T-helper 17 cell (primary cell): Measurements from ENCODE around the gene FAXDC2. TPM values are rescaled to one million over a fixed set of nuclear protein-coding genes. Genes with fewer than 3 reads are reported as not detected.

Experiments used
- ATAC-seq: fragments of 150-1000 bp; cut with Tn5 transposase; 2 replicates; pipeline ENCODE4 v1.10.0; 2021; ENCODE audit warnings: mild to moderate bottlenecking, moderate library complexity
- DNase-seq, 3 donors: peaks; one replicate each; pipeline versions ENCODE4 v3.0.0 to v3.0.0-alpha.2; 2020 to 2021
- H3K9me3 ChIP-seq: one replicate; pipeline ENCODE4 v1.7.0; 2013; ENCODE audit warnings: low read length, mild to moderate bottlenecking; ENCODE audit not compliant: control insufficient read depth, poor library complexity, severe bottlenecking
- H3K27ac Mint-ChIP-seq: one replicate; pipeline ENCODE4 v1.8.0; 2022; ENCODE audit warnings: mild to moderate bottlenecking, moderate library complexity, mixed read lengths
- H3K27me3 Mint-ChIP-seq: one replicate; pipeline ENCODE4 v1.8.0; 2022; ENCODE audit warnings: mixed read lengths
- H3K36me3 Mint-ChIP-seq: one replicate; pipeline ENCODE4 v1.8.0; 2022; ENCODE audit warnings: low read depth, mixed read lengths
- H3K4me1 Mint-ChIP-seq: one replicate; pipeline ENCODE4 v1.8.0; 2022; ENCODE audit warnings: mild to moderate bottlenecking, mixed read lengths
- H3K4me3 Mint-ChIP-seq: one replicate; pipeline ENCODE4 v1.8.0; 2022; ENCODE audit warnings: mild to moderate bottlenecking, moderate library complexity, mixed read lengths
- total RNA-seq, 4 donors: library from RNA in 2 of 4; stranded (reverse) in 2 of 4; gene quantifications; one replicate each; pipeline ENCODE4 v1.2.3 and lab custom pipeline; 2022 to 2026

The FAXDC2 gene
- total RNA-seq, 2 donors from 2014 or later: 1.1 to 36.8 TPM

DNA sequence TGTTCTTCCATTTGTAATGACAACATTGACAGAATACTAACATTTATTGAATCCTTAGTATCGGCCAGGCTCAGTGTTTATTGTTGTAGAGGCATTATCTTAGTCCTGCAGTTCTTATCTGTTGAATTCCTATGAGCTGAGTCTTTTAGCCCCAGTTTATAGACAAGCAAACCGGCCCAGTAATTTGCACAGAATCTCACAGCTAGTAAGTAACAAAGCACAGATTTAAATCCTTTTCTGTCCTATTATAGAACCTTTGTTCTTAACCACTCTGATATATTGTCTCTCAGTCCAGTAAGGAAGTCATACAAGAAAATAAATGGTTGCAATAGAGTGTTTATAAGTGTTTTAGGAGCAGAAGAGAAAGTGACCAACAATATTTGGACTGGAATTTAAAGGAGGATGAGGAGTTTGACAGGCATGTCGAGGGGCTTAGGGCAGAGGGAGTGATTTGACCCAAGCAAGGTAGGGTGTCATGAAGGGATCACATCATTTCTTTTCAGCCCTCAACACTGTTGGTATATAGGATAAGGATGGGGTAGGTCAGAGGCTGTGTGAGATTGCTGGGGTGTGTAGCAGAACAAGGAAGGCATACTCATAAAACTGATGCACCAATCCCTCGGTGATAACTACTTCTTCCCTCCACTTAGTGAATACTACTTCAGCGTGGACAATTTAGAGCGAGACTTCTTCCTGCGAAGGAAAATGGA lies 55.7 kb downstream of the FAXDC2 start:
- H3K9me3 ChIP-seq: no peaks in the 10 kb centered on the region
- ATAC-seq (no peak), DNase-seq (no peak)
- Mint-ChIP-seq H3K4me3 (no peak overlapping the region), H3K36me3 (peaks cover 15% of the 10 kb centered on the region), H3K27me3 (no peaks in the 10 kb centered on the region), H3K27ac (peak overlapping the region; percentile 83), H3K4me1 (peaks cover 24% of the 10 kb centered on the region)

DNA sequence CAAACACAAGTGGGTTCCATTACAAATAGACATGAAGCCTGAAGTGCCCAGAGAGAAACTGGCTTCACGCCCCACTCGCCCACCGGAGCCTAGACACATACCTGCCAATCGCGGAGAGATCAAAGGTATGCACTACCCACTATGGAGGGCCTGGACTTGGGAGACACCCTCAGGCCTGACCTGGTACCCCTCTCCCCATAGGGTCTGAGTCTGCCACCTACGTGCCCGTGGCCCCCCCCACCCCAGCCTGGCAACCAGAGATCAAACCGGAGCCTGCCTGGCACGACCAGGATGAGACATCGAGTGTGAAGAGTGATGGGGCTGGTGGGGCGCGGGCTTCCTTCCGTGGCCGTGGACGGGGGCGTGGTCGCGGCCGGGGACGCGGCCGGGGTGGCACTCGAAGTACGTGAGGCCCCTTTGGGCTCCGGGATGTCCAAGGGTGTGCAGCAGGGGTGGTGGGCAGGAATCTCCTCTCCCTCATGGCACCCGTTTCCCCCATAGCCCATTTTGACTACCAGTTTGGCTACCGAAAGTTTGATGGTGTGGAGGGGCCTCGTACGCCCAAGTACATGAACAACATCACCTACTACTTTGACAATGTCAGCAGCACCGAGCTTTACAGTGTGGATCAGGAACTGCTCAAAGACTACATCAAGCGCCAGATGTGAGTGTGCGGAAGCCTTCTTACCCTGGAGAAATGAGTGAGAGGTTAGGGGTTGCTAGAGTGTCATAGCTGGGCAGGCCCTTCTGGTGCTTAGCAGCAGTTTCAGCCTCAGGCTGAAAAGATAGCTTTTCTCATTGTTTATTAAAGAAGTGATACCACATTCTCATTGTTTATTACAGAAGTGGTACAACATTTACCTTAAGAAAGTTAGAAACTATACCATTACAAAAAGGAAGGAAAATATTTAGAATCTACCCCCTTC lies 56.5 kb downstream of the FAXDC2 start:
- DNase-seq (no peak), ATAC-seq (no peak)
- no peaks in the 10 kb centered on the region for H3K27me3 Mint-ChIP-seq
- H3K4me1 Mint-ChIP-seq: peaks cover 24% of the 10 kb centered on the region
- H3K9me3 ChIP-seq: no peaks in the 10 kb centered on the region
- H3K27ac Mint-ChIP-seq: peak overlapping the region; percentile 83
- H3K4me3 Mint-ChIP-seq: no peak overlapping the region
- peaks cover 15% of the 10 kb centered on the region for H3K36me3 Mint-ChIP-seq

DNA sequence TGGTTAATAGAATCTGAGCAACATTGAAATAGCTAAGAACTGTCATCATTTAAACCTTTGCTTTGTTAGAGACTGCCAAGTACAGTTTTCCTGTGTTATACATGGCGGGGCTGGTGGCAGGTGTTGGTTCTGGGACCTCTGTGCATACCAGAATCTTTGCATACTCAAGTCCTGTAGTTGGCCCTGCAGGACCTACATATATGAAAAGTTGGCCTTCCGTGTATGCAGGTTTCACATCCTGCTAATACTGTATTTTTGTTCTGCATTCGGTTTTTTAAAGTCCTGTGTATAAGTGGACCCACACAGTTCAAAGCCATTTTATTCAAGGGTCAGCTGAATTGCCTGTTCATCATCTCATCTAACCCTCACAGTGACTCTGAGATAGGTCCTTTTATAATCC lies 58.9 kb downstream of the FAXDC2 start:
- DNase-seq: no peak
- H3K4me1 Mint-ChIP-seq: peaks cover 36% of the 10 kb centered on the region
- ATAC-seq: no peak
- H3K27ac Mint-ChIP-seq: peak overlapping the region; percentile 78
- no peak overlapping the region for H3K4me3 Mint-ChIP-seq
- H3K36me3 Mint-ChIP-seq: peaks cover 15% of the 10 kb centered on the region
- H3K27me3 Mint-ChIP-seq: no peaks in the 10 kb centered on the region
- H3K9me3 ChIP-seq: no peaks in the 10 kb centered on the region

DNA sequence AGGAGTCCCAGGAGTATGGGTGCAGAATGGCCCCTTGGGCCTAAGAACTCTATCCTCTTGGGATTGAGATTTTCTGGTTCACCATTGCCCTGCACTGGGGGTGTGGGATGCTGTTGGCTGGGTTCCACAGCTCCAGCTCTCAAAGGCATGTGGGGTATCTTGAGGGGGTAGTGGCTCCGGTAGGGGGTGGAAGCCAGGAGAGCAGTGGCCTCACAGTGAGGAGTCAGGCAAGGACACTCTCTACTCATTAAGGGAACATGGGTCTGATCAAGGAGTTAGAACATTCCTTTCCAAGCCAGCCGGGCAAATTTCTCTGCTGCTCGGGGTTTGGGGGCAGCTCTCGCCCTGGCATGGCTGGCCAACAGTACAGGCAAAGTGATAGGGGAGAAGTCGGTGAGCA lies 62.2 kb downstream of the FAXDC2 start:
- H3K36me3 Mint-ChIP-seq: peaks cover 5% of the 10 kb centered on the region
- peaks cover 51% of the 10 kb centered on the region for H3K4me1 Mint-ChIP-seq
- H3K27me3 Mint-ChIP-seq: no peaks in the 10 kb centered on the region
- no peaks in the 10 kb centered on the region for H3K9me3 ChIP-seq
- ATAC-seq: no peak
- no peak overlapping the region for H3K4me3 Mint-ChIP-seq
- DNase-seq: no peak
- peak overlapping the region; percentile 94 for H3K27ac Mint-ChIP-seq

DNA sequence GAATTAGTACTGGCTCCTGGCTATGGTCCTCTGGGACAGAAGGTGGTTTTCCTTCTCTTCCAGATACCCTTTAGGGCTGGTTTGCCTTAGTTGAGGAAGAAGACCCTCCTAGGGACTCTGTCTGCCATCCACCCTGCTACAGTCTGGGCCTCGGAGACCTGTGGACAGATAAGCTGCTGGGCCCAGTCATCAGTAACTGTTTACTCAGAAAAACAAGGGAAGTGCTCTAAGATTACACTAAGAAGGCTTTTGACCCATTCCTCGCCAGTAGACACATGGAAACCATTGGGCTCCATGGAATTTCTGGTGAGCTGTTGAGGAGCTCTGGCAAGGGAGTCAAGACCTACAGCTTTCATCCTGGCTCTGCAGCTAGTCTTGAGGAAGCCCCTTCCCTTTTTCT lies 64.0 kb downstream of the FAXDC2 start:
- no peak for DNase-seq
- no peaks in the 10 kb centered on the region for H3K27me3 Mint-ChIP-seq
- ATAC-seq: no peak
- no peak overlapping the region for H3K4me3 Mint-ChIP-seq
- H3K27ac Mint-ChIP-seq: peak overlapping the region; percentile 94
- no peaks in the 10 kb centered on the region for H3K36me3 Mint-ChIP-seq
- peaks cover 62% of the 10 kb centered on the region for H3K4me1 Mint-ChIP-seq
- no peaks in the 10 kb centered on the region for H3K9me3 ChIP-seq

DNA sequence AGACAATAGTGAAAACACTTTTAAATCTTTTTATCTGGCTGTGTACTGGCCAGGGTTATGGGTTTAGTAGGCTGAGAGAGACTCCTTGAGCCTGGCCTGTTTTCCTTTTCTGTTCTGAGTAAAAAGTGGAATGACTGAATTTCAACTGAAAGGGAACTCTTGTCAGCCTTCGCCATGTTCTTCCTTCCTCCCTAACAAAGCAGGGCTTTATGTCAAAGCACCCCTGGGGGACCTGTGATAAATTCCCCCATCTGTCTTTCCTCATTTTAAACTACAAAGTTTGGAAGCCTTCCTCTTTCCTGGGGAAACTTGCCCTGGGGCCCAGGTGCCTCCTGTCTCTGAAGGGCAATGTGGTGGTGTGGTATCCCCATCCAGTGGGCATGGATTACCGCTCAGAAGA lies 65.5 kb downstream of the FAXDC2 start:
- no peaks in the 10 kb centered on the region for H3K9me3 ChIP-seq
- Mint-ChIP-seq H3K27me3 (no peaks in the 10 kb centered on the region), H3K4me1 (peaks cover 67% of the 10 kb centered on the region), H3K27ac (peak overlapping the region; percentile 94), H3K4me3 (peak overlapping the region; percentile 68), H3K36me3 (no peaks in the 10 kb centered on the region)
- DNase-seq (no peak), ATAC-seq (no peak)

DNA sequence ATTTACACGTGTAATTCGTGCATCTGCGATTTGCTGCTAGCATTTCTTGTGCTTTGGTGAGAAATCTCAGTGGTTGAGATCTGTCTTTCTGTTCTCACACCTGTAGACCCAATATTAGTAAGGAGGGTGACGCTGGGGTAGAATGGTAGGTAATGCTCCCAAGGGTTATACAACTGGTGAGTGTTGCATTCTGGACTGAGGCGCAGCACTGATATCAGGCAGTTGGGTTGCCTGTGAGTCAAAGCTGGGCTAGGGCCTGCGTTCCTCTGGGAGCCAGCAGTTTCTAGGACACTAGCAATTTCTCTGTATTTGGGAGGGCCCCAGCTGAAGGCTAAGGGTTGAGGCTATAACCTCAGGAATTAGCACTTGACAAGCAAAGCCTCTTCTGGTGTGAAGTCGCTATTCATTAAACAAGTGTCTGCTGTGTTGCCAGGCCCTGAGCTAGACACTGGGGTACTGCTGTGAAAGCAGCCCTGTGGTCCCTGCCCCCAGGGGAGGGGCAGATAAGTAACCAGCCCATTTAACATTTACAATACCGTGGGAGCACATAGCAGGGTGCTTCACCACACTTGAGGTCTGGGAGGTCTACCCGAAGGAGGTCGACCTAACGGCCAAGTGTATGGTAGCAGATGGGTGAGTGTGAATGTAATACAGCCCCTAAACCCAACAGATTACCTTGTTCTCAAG lies 66.5 kb downstream of the FAXDC2 start:
- no peaks in the 10 kb centered on the region for H3K9me3 ChIP-seq
- H3K4me3 Mint-ChIP-seq: no peak overlapping the region
- DNase-seq (no peak), ATAC-seq (peak; percentile 16)
- no peaks in the 10 kb centered on the region for H3K27me3 Mint-ChIP-seq
- peaks cover 76% of the 10 kb centered on the region for H3K4me1 Mint-ChIP-seq
- peak overlapping the region; percentile 94 for H3K27ac Mint-ChIP-seq
- no peaks in the 10 kb centered on the region for H3K36me3 Mint-ChIP-seq

DNA sequence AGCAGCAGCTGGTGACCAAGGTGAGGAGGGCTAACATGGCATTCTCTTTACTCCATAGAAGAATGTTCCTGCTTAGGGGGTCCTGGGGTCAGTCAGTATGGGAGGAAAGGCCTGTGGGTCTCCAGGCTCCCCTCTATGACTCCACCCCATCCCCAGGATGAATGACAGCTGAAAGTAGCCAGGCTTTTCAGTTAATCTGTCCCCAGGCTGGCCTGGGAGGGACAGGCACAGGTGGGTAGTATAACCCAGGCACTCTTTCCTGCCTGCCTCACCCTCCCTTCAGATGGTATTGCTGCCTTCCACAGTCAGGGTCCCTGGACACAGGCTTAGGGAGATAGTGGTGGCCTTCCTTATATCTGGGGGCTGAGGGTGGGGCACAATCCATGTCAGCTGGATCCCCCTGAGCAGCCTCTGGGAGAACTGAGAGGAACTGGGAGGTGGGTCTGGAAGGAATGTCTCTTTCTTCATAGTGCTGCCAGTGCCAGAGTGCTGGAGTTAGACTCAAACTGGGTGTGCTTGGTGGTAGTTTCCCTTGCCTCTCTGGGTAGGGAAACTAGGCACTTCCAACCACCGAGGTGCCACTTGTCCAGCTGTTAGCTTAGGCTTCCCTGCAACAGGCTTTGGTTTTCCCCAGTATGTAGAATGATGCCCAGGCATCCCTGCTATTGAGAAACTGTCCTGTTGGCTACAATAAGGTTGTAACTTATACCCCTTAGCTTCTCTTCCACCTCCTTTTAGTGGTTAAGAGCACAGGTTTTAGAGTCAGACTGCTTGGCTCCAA lies 67.4 kb downstream of the FAXDC2 start:
- peak overlapping the region; percentile 94 for H3K27ac Mint-ChIP-seq
- H3K27me3 Mint-ChIP-seq: no peaks in the 10 kb centered on the region
- no peaks in the 10 kb centered on the region for H3K9me3 ChIP-seq
- no peak overlapping the region for H3K4me3 Mint-ChIP-seq
- H3K36me3 Mint-ChIP-seq: no peaks in the 10 kb centered on the region
- no peak for DNase-seq
- no peak for ATAC-seq
- peaks cover 75% of the 10 kb centered on the region for H3K4me1 Mint-ChIP-seq

DNA sequence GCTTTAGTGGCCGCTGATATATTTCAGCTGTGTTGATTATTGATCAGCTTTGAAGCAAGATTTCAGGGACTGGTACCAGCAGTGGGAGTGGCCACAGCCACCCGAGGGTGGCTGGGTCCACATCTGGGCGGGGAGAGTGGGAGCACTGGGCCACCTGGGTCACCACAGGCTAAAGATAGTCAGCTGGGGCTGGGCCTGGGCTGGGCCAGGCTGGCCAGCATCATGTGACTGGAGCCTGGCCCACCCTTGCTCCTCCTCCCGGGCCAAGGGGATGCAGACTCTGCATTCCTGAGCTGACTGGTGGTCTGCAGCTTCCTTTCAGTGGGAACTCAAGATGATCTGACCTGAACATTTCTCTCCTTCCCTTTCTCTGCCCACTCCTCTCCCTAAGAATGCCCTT lies 68.1 kb downstream of the FAXDC2 start:
- H3K9me3 ChIP-seq: no peaks in the 10 kb centered on the region
- Mint-ChIP-seq H3K36me3 (no peaks in the 10 kb centered on the region), H3K4me1 (peaks cover 72% of the 10 kb centered on the region), H3K4me3 (no peak overlapping the region), H3K27ac (peak overlapping the region; percentile 94), H3K27me3 (no peaks in the 10 kb centered on the region)
- ATAC-seq (no peak), DNase-seq (no peak)

DNA sequence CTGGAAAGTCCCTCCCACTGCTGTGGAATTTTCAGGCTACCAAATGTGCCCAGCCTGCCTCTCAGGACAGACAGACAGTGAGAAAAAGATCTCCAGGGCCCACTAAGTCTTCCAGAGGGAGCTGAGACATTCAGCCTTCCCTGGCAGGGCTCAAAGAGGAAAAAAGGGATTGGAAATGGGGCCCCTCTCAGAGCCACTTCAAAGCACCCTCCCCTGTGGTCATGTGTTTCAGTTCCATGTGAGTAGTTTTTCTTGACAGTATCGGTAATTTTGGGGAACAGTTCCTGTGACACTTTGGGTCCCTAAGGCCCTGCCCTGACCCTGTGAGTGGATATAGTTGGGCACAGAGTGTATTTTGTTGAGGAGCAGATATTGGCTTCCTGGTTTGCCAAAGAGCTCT lies 70.3 kb downstream of the FAXDC2 start:
- peak overlapping the region; percentile 63 for H3K27ac Mint-ChIP-seq
- no peaks in the 10 kb centered on the region for H3K27me3 Mint-ChIP-seq
- peaks cover 63% of the 10 kb centered on the region for H3K4me1 Mint-ChIP-seq
- H3K4me3 Mint-ChIP-seq: no peak overlapping the region
- H3K9me3 ChIP-seq: no peaks in the 10 kb centered on the region
- no peaks in the 10 kb centered on the region for H3K36me3 Mint-ChIP-seq
- ATAC-seq (no peak), DNase-seq (no peak)

DNA sequence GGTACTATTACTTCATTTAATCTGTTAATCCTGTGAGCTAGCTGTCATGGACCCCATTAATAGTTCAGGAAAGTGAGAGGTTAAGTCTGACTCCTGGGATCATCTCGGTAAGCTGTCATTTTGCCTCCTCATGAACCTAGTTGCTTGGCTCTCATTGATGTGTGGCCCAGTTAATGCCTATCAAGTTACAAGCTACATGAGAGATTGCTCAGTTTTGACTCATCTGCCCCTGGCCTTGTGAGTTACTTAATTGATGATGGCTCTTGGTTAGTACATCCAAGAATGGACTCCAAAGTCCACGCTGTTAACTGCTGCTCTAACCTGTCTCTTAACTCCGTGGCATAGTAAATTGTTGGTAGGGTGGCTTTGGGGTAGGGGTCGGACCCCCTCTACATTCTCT lies 71.3 kb downstream of the FAXDC2 start:
- Mint-ChIP-seq H3K27me3 (no peaks in the 10 kb centered on the region), H3K4me3 (no peak overlapping the region), H3K4me1 (peaks cover 60% of the 10 kb centered on the region), H3K27ac (no peak overlapping the region), H3K36me3 (no peaks in the 10 kb centered on the region)
- DNase-seq: no peak
- no peaks in the 10 kb centered on the region for H3K9me3 ChIP-seq
- no peak for ATAC-seq

DNA sequence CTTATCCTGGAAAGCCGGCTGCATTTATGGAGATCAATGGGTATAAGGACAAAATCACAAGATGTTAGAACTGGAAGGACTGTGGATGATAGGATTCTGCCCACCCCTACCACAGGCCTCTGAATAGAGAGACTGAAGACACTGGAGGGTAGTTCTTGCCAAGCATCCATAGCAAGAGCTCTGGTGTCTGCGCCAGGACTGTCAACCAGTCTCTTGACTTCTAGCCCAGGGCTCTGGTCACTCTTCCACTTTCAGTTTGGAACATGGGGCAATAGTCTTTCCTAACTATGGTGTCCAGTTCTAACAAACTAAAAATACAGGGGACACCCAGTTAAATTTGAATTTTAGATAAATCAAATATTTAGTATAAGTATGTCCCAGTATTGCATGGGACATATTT lies 71.9 kb downstream of the FAXDC2 start:
- Mint-ChIP-seq H3K4me3 (no peak overlapping the region), H3K4me1 (peaks cover 57% of the 10 kb centered on the region), H3K36me3 (no peaks in the 10 kb centered on the region), H3K27me3 (no peaks in the 10 kb centered on the region), H3K27ac (no peak overlapping the region)
- DNase-seq (no peak), ATAC-seq (no peak)
- no peaks in the 10 kb centered on the region for H3K9me3 ChIP-seq

DNA sequence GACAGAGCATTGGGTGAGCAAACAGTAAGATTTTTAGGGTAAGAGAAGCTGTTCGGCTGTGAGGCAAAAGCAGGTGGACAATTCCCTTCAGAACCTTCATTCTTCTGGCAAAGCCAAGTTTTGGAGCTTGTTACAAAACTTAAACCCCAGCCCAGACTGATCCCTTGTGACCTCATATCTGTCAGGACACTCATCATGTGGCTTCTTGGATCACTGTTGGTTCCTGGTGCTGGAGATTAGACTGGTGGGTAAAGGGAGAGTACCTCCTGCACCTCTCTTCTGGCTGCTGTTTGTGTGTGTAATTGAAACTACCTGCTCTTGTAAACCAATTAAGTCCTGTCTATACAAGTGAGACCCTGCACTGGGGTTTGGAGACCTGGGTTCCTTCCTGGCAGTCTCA lies 74.2 kb downstream of the FAXDC2 start:
- no peaks in the 10 kb centered on the region for H3K36me3 Mint-ChIP-seq
- H3K9me3 ChIP-seq: no peaks in the 10 kb centered on the region
- peaks cover 50% of the 10 kb centered on the region for H3K4me1 Mint-ChIP-seq
- H3K4me3 Mint-ChIP-seq: no peak overlapping the region
- ATAC-seq (no peak), DNase-seq (no peak)
- no peaks in the 10 kb centered on the region for H3K27me3 Mint-ChIP-seq
- H3K27ac Mint-ChIP-seq: no peak overlapping the region
